ENCODE measurements around the gene GATA5. TPM values are rescaled to one million over a fixed set of nuclear protein-coding genes. Genes with fewer than 3 reads are reported as not detected.

The GATA5 gene, protein sequence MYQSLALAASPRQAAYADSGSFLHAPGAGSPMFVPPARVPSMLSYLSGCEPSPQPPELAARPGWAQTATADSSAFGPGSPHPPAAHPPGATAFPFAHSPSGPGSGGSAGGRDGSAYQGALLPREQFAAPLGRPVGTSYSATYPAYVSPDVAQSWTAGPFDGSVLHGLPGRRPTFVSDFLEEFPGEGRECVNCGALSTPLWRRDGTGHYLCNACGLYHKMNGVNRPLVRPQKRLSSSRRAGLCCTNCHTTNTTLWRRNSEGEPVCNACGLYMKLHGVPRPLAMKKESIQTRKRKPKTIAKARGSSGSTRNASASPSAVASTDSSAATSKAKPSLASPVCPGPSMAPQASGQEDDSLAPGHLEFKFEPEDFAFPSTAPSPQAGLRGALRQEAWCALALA
- total RNA-seq: not detected
- total RNA-seq (2013): 0.07 TPM
- total RNA-seq: 0 to 0.17 (median 0) reads per million in 29 experiments

DNA sequence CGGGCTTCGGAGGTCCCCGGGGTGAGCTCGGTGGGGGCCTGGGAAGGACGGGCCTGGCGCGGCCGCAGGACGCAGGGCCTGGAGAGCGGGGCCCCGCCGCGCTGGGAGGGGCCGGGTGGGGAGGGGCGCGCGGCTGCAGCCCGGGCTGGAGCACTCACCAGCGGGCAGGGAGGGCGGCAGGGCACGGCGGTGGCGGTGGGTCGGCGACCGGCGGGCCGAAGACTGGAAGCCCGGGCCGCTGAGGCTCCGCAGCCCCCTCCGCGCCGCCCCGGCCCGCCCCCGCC, at the start of gene GATA5:
GATA5 (minus strand) TSS at position 224 of the 284 bp plus-strand sequence. CDS start 474 bp downstream, outside the sequence.
- Histone ChIP-seq H3K27ac (ENCODE audit: low read length) (no peak within 1 kb of the TSS), H3K4me1 (ENCODE audit: control insufficient read depth in 1 of 2, extremely low read depth in 1 of 2, insufficient read depth in 2 of 2, low read length in 2 of 2) (peaks cover 0 to 6% of the 10 kb centered on the region in 2 experiments), H3K27me3 (replicated peaks in 1 of 2; ENCODE audit: control insufficient read depth in 2 of 2, extremely low read depth in 1 of 2, insufficient read depth in 2 of 2, low read length in 1 of 2) (peaks cover 6 to 87% of the 10 kb centered on the region in 2 experiments), H3K4me3 (ENCODE audit: control insufficient read depth in 1 of 2, extremely low read depth in 1 of 2, low read length in 1 of 2) (no peak within 1 kb of the TSS), H3K9me3 (no peaks in the 10 kb centered on the region), H3K36me3 (ENCODE audit: control insufficient read depth in 2 of 2, extremely low read depth in 1 of 2, insufficient read depth in 1 of 2, low read length in 1 of 2) (no peaks in the 10 kb centered on the region)
- H3K27me3 Mint-ChIP-seq: peaks cover 41 to 48% of the 10 kb centered on the region in 2 donors
- H3K4me3 Mint-ChIP-seq: peak within 1 kb of the TSS in 1 of 3 donors; percentile 73
- ChIA-PET CTCF (no interaction called here), POLR2A (no interaction called here)
- ATAC-seq (replicated peaks in 1 of 4): no peak
- H3K27ac Mint-ChIP-seq: no peak within 1 kb of the TSS
- H3K9me3 Mint-ChIP-seq: no peaks in the 10 kb centered on the region
- no peak for DNase-seq
- no peaks in the 10 kb centered on the region for H3K36me3 Mint-ChIP-seq
- peaks cover 2 to 12% (median 8%) of the 10 kb centered on the region in 3 donors for H3K4me1 Mint-ChIP-seq
- 1% methylated on average over 28 of the region's 37 CpGs for WGBS (ENCODE audit: insufficient coverage)

DNA sequence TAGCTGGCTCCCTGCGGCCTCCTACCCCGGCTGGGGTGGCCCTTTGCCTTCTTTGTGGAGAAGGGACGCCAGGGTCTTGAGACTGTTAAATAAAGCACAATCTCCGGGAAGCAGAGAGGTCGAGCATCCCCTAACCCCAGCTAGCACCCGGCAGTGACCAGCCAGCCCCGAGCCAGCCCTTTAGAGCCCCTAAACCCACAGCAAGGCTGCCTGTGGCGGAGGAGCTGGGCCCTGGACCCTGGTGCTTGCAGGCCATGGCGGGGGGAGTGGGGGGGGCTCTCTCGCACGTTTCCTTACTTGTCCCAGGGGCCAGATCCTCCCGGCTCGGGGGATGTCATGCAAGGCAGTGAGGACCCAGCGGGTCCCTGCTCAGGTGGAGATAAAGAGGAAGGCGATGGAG, 49.2 kb upstream of the GATA5 start:
- no peak overlapping the region for H3K4me3 ChIP-seq (ENCODE audit: control insufficient read depth in 1 of 2, extremely low read depth in 1 of 2, low read length in 1 of 2)
- H3K27ac ChIP-seq (ENCODE audit: low read length): no peak overlapping the region
- DNase-seq (no peak), ATAC-seq (replicated peaks in 1 of 4) (no peak)
- H3K4me3 Mint-ChIP-seq: no peak overlapping the region
- H3K36me3 Mint-ChIP-seq: no peaks in the 10 kb centered on the region
- peaks cover 0 to 9% (median 5%) of the 10 kb centered on the region in 3 donors for H3K4me1 Mint-ChIP-seq
- H3K36me3 ChIP-seq (ENCODE audit: control insufficient read depth in 2 of 2, extremely low read depth in 1 of 2, insufficient read depth in 1 of 2, low read length in 1 of 2): no peaks in the 10 kb centered on the region
- peaks cover 5 to 8% of the 10 kb centered on the region in 2 experiments for H3K4me1 ChIP-seq (ENCODE audit: control insufficient read depth in 1 of 2, extremely low read depth in 1 of 2, insufficient read depth in 2 of 2, low read length in 2 of 2)
- no peaks in the 10 kb centered on the region for H3K9me3 ChIP-seq
- POLR2A ChIA-PET: interaction anchor here in 1 of 2 donors (0.6 kb wide), 1 partner anchor 347 kb away, joined by 3 read pairs; no protein-coding TSS in a partner anchor
- no peaks in the 10 kb centered on the region for H3K9me3 Mint-ChIP-seq
- peaks cover 13 to 38% of the 10 kb centered on the region in 2 donors for H3K27me3 Mint-ChIP-seq
- no peak overlapping the region for H3K27ac Mint-ChIP-seq
- H3K27me3 ChIP-seq (replicated peaks in 1 of 2; ENCODE audit: control insufficient read depth in 2 of 2, extremely low read depth in 1 of 2, insufficient read depth in 2 of 2, low read length in 1 of 2): peaks cover 0 to 53% of the 10 kb centered on the region in 2 experiments
- CTCF ChIA-PET: no interaction called here
- WGBS (ENCODE audit: insufficient coverage): 90% methylated on average over 4 of the region's 15 CpGs

- CTCF ChIA-PET: no interaction called here
- DNase-seq: no peak
- POLR2A ChIA-PET: interaction anchor here in 1 of 2 donors (0.6 kb wide), 1 partner anchor 348 kb away, joined by 3 read pairs; no protein-coding TSS in a partner anchor
- no peak overlapping the region for H3K27ac Mint-ChIP-seq
- Histone ChIP-seq H3K27ac (ENCODE audit: low read length) (no peak overlapping the region), H3K9me3 (no peaks in the 10 kb centered on the region), H3K4me1 (ENCODE audit: control insufficient read depth in 1 of 2, extremely low read depth in 1 of 2, insufficient read depth in 2 of 2, low read length in 2 of 2) (peaks cover 5 to 8% of the 10 kb centered on the region in 2 experiments), H3K36me3 (ENCODE audit: control insufficient read depth in 2 of 2, extremely low read depth in 1 of 2, insufficient read depth in 1 of 2, low read length in 1 of 2) (no peaks in the 10 kb centered on the region), H3K4me3 (ENCODE audit: control insufficient read depth in 1 of 2, extremely low read depth in 1 of 2, low read length in 1 of 2) (no peak overlapping the region), H3K27me3 (replicated peaks in 1 of 2; ENCODE audit: control insufficient read depth in 2 of 2, extremely low read depth in 1 of 2, insufficient read depth in 2 of 2, low read length in 1 of 2) (peaks cover 0 to 55% of the 10 kb centered on the region in 2 experiments)
- ATAC-seq (replicated peaks in 1 of 4): no peak
- H3K4me3 Mint-ChIP-seq: peak overlapping the region in 1 of 3 donors; percentile 22
- H3K36me3 Mint-ChIP-seq: no peaks in the 10 kb centered on the region
- H3K4me1 Mint-ChIP-seq: peaks cover 0 to 9% (median 5%) of the 10 kb centered on the region in 3 donors
- peaks cover 13 to 35% of the 10 kb centered on the region in 2 donors for H3K27me3 Mint-ChIP-seq
- 57% methylated on average over 1 of the region's 10 CpGs for WGBS (ENCODE audit: insufficient coverage)
- no peaks in the 10 kb centered on the region for H3K9me3 Mint-ChIP-seq
These were observed 48.7 kb upstream of the GATA5 start for GRCh38 chr20:62524505-62524911.

DNA sequence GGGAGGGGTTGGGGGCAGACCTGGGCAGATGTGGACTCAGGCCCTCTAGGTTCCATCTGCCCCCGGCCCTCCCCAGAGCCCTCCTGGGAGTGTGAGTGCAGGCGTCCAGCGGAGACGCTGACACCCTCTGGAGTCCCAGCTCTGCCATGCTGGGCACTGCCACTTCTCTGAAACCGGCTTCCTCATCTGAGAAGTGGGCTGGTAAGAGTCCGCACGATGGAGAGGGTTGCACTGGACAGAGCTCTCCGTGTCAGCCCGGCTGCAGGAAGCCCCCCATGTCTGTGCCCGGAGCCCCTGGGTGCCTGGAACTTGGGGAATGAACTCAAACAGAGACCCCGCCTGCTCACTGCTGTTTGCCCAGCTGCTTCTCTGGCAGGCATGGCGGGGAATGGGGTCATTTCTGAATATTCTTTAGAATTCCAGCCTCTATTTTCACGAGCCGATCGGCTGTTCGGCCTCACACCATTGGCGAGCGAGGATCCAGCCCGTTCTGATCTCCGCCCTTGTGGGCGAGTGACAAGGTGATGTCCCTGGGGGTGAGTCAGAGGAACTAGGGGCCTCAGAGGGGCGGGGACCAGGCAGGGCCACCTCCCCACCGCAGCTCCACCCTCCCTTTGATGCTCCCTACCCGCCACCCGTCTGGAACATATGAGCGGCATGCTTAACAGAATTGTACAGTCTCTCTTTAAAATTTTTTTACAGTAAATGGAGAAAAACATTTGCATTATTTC, 47.8 kb upstream of the GATA5 start:
- H3K4me3 ChIP-seq (ENCODE audit: control insufficient read depth in 1 of 2, extremely low read depth in 1 of 2, low read length in 1 of 2): no peak overlapping the region
- Mint-ChIP-seq H3K9me3 (no peaks in the 10 kb centered on the region), H3K27me3 (peaks cover 13 to 31% of the 10 kb centered on the region in 2 donors), H3K36me3 (no peaks in the 10 kb centered on the region), H3K4me3 (peak overlapping the region in 1 of 3 donors; percentile 22), H3K27ac (no peak overlapping the region), H3K4me1 (peaks cover 0 to 9% (median 5%) of the 10 kb centered on the region in 3 donors)
- peaks cover 5 to 8% of the 10 kb centered on the region in 2 experiments for H3K4me1 ChIP-seq (ENCODE audit: control insufficient read depth in 1 of 2, extremely low read depth in 1 of 2, insufficient read depth in 2 of 2, low read length in 2 of 2)
- ChIA-PET POLR2A (no interaction called here), CTCF (no interaction called here)
- H3K36me3 ChIP-seq (ENCODE audit: control insufficient read depth in 2 of 2, extremely low read depth in 1 of 2, insufficient read depth in 1 of 2, low read length in 1 of 2): no peaks in the 10 kb centered on the region
- peak; percentile 87 to 95 (median 91) for ATAC-seq (replicated peaks in 1 of 4)
- H3K27me3 ChIP-seq (replicated peaks in 1 of 2; ENCODE audit: control insufficient read depth in 2 of 2, extremely low read depth in 1 of 2, insufficient read depth in 2 of 2, low read length in 1 of 2): peaks cover 0 to 59% of the 10 kb centered on the region in 2 experiments
- H3K27ac ChIP-seq (ENCODE audit: low read length): no peak overlapping the region
- no peaks in the 10 kb centered on the region for H3K9me3 ChIP-seq
- 90% methylated on average over 13 of the region's 26 CpGs for WGBS (ENCODE audit: insufficient coverage)
- DNase-seq: peak in 25 of 35 experiments; percentile 14 to 68 (median 36)

DNA sequence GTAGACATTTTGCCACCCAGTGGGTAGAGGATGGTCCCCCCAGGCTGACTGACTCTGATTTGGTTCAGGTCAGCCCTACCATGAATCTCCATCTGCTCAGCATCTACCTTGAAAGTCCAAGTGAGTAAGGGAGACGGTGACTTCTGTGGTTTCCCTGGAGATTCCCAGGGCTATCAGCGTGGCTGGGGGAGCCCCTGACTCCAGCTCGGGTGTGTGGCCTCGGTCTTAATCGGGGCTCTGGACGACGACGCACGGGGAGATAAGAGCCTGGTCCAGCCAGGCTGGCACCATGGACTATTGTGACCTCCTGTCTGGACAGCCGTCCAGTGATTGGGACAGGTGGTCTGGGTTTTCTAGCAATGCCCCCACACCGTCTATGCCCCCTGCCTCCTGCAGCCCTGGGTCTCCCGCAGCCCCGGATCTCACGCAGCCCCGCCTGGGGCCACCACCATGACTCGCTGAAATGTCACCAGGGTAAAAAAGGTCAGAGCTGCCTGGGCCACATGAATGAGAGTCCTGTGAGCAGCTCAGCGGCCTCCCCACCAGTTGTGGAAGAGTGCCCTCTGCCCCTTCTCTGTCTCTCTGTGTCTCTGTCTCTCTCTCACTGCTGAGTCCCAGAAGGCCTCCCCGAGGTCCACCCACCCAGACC, 47.1 kb upstream of the GATA5 start:
- CTCF ChIA-PET: no interaction called here
- 57% methylated on average over 17 of the region's 18 CpGs for WGBS (ENCODE audit: insufficient coverage)
- H3K4me3 Mint-ChIP-seq: no peak overlapping the region
- no peak for ATAC-seq (replicated peaks in 1 of 4)
- H3K4me1 ChIP-seq (ENCODE audit: control insufficient read depth in 1 of 2, extremely low read depth in 1 of 2, insufficient read depth in 2 of 2, low read length in 2 of 2): peaks cover 5 to 8% of the 10 kb centered on the region in 2 experiments
- no peak overlapping the region for H3K27ac ChIP-seq (ENCODE audit: low read length)
- POLR2A ChIA-PET: no interaction called here
- peaks cover 0 to 9% (median 5%) of the 10 kb centered on the region in 3 donors for H3K4me1 Mint-ChIP-seq
- peaks cover 0 to 67% of the 10 kb centered on the region in 2 experiments for H3K27me3 ChIP-seq (replicated peaks in 1 of 2; ENCODE audit: control insufficient read depth in 2 of 2, extremely low read depth in 1 of 2, insufficient read depth in 2 of 2, low read length in 1 of 2)
- H3K27me3 Mint-ChIP-seq: peaks cover 13 to 32% of the 10 kb centered on the region in 2 donors
- H3K27ac Mint-ChIP-seq: no peak overlapping the region
- H3K4me3 ChIP-seq (ENCODE audit: control insufficient read depth in 1 of 2, extremely low read depth in 1 of 2, low read length in 1 of 2): no peak overlapping the region
- H3K36me3 ChIP-seq (ENCODE audit: control insufficient read depth in 2 of 2, extremely low read depth in 1 of 2, insufficient read depth in 1 of 2, low read length in 1 of 2): no peaks in the 10 kb centered on the region
- no peaks in the 10 kb centered on the region for H3K9me3 Mint-ChIP-seq
- no peaks in the 10 kb centered on the region for H3K36me3 Mint-ChIP-seq
- no peak for DNase-seq
- H3K9me3 ChIP-seq: no peaks in the 10 kb centered on the region

GRCh38 chr20:62519826-62520225, 44.0 kb upstream of the GATA5 start:
- Mint-ChIP-seq H3K4me1 (peaks cover 0 to 8% (median 5%) of the 10 kb centered on the region in 3 donors), H3K27me3 (peaks cover 6 to 30% of the 10 kb centered on the region in 2 donors), H3K27ac (no peak overlapping the region), H3K36me3 (no peaks in the 10 kb centered on the region), H3K4me3 (no peak overlapping the region), H3K9me3 (no peaks in the 10 kb centered on the region)
- no peaks in the 10 kb centered on the region for H3K9me3 ChIP-seq
- H3K36me3 ChIP-seq (ENCODE audit: control insufficient read depth in 2 of 2, extremely low read depth in 1 of 2, insufficient read depth in 1 of 2, low read length in 1 of 2): no peaks in the 10 kb centered on the region
- H3K27ac ChIP-seq (ENCODE audit: low read length): no peak overlapping the region
- ATAC-seq (replicated peaks in 1 of 4) (no peak), DNase-seq (no peak)
- no peak overlapping the region for H3K4me3 ChIP-seq (ENCODE audit: control insufficient read depth in 1 of 2, extremely low read depth in 1 of 2, low read length in 1 of 2)
- peaks cover 0 to 7% of the 10 kb centered on the region in 2 experiments for H3K4me1 ChIP-seq (ENCODE audit: control insufficient read depth in 1 of 2, extremely low read depth in 1 of 2, insufficient read depth in 2 of 2, low read length in 2 of 2)
- ChIA-PET CTCF (no interaction called here), POLR2A (no interaction called here)
- peaks cover 0 to 65% of the 10 kb centered on the region in 2 experiments for H3K27me3 ChIP-seq (replicated peaks in 1 of 2; ENCODE audit: control insufficient read depth in 2 of 2, extremely low read depth in 1 of 2, insufficient read depth in 2 of 2, low read length in 1 of 2)
- WGBS (ENCODE audit: insufficient coverage): no CpG with 5 or more reads among the region's 13 CpGs

Measured in T-cell (primary cell).